Measurements from ENCODE around the gene KITLG.

- TF ChIP-seq FOXA1 (IDR thresholded peaks at IDR 0.05) (no peak), BHLHE40 (IDR thresholded peaks at IDR 0.05; ENCODE audit: borderline replicate concordance) (no peak), SP1 (IDR thresholded peaks at IDR 0.05) (no peak)
These were observed 8.7 kb downstream of the KITLG start for GRCh38 chr12:88571543-88571942.

Data from HEK293T (cell line).